Psoas muscle (tissue), 8 donors: ENCODE measurements around the gene OR7G3. TPM values are rescaled to one million over a fixed set of nuclear protein-coding genes. Genes with fewer than 3 reads are reported as not detected.

Experiments used
- ATAC-seq, 4 donors: fragments of 200-7000 bp; cut with Tn5 transposase; one replicate each; pipeline ENCODE4 v1.9.1; 2020; ENCODE audit warnings: moderate library complexity in 3 of 4, mild to moderate bottlenecking in 2 of 4
- DNase-seq, 2 donors: peaks; one replicate each; pipeline ENCODE4 v3.0.0-alpha.2; 2020
- H3K27ac ChIP-seq: fragments of 200-600 bp; one replicate; pipeline ENCODE4 v1.8.0; 2022
- H3K27me3 ChIP-seq, 3 donors: fragments of 200-600 bp in 1 of 3; one replicate each; pipeline versions ENCODE4 v1.6.1 to v1.8.0; 2013 to 2022; ENCODE audit warnings: low read length in 2 of 3, mild to moderate bottlenecking in 2 of 3, moderate library complexity in 1 of 3; ENCODE audit not compliant: insufficient read depth in 3 of 3
- H3K36me3 ChIP-seq, 2 donors: fragments of 200-600 bp in 1 of 2; one replicate each; pipeline versions ENCODE4 v1.6.1 to v1.8.0; 2013 to 2022; ENCODE audit warnings: low read depth in 1 of 2, mild to moderate bottlenecking in 1 of 2, moderate library complexity in 1 of 2; ENCODE audit not compliant: insufficient read depth in 1 of 2
- H3K4me1 ChIP-seq: fragments of 200-600 bp; one replicate; pipeline ENCODE4 v1.8.0; 2022
- H3K4me3 ChIP-seq: fragments of 200-600 bp; one replicate; pipeline ENCODE4 v1.8.0; 2022; ENCODE audit warnings: mild to moderate bottlenecking
- H3K9me3 ChIP-seq: fragments of 200-600 bp; one replicate; pipeline ENCODE4 v1.8.0; 2022
- WGBS, 3 donors: extraction: QIAGEN DNeasy Blood & Tissue Kit; methylation state at CpG; one replicate each; pipeline versions ENCODE4 v1.1.6 to v1.1.7; 2013; 5-methylcytosine and 5-hydroxymethylcytosine counted together
- intact Hi-C, 2 donors: fragments of 100-400 bp; cut with DNase I; formaldehyde crosslinking; loops; one replicate each; pipeline versions ENCODE4 v1.11.0 to v1.14.2; 2022
- polyA plus RNA-seq, 3 donors: library from polyadenylated mRNA; stranded (reverse); fragments of 200-250 nt; gene quantifications; one replicate each; pipeline ENCODE4 v1.2.3, GENCODE V29; 2013
- total RNA-seq, 4 donors: library from RNA; stranded (reverse); fragmentation: NEBNext Ultra II Directional in 2 of 4; extraction: Animal tissue kit (Norgen Biotek cat#: 25700) in 2 of 4; gene quantifications; one replicate each; pipeline versions ENCODE4 v1.2.1 to v1.2.4, GENCODE V29; 2021 to 2023
- TF ChIP-seq, protein P1 (sequence below): fragments of 200-600 bp; IDR thresholded peaks from one replicate; pipeline ENCODE4 v1.8.0; 2022; ENCODE audit warnings: antibody characterized with exemption
- donor health status: healthy with polysubstance abuse.
- donor health status: DM: no; HTN: no; CAD: no; lungs with moderate emphysema.
- donor health status: Bipolar disorder and iron deficiency.
- donor health status: healthy.
- donor health status: DM: yes; HTN: yes; CAD: no.
- donor health status: DM: no; HTN: no; CAD: no.
- donor health status: DM: no; HTN: no; CAD: no.
- donor health status: DM: yes; HTN: yes; CAD: no.

The OR7G3 gene
- total and polyA plus RNA-seq, 7 donors, result not detected

DNA sequence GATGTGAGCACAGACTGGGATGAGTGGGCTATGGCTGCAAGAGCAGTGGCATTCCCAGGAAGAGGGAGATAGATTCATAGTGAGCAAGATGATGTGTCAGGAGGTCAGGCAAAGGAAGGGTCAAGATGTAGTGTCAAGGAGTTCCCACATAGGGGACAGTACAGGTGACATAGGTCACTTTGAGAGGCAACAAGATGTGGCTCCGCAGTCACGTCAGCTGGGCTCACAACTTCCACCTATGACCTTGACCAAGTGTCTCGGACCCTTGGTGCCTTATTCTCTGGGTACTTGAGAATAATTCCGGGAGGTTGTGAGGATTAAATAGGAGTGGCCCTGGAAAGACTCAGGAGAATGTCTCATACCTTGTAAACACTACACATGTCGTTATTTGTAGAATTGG, 23.9 kb upstream of the OR7G3 start:
- ATAC-seq, result no peak
- H3K9me3 ChIP-seq, result peaks cover 21% of the 10 kb centered on the region
- H3K27me3 ChIP-seq, result no peaks in the 10 kb centered on the region
- no peak for DNase-seq
- TF ChIP-seq, protein P1, sequence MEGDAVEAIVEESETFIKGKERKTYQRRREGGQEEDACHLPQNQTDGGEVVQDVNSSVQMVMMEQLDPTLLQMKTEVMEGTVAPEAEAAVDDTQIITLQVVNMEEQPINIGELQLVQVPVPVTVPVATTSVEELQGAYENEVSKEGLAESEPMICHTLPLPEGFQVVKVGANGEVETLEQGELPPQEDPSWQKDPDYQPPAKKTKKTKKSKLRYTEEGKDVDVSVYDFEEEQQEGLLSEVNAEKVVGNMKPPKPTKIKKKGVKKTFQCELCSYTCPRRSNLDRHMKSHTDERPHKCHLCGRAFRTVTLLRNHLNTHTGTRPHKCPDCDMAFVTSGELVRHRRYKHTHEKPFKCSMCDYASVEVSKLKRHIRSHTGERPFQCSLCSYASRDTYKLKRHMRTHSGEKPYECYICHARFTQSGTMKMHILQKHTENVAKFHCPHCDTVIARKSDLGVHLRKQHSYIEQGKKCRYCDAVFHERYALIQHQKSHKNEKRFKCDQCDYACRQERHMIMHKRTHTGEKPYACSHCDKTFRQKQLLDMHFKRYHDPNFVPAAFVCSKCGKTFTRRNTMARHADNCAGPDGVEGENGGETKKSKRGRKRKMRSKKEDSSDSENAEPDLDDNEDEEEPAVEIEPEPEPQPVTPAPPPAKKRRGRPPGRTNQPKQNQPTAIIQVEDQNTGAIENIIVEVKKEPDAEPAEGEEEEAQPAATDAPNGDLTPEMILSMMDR, result no peak
- H3K4me3 ChIP-seq, result no peak overlapping the region
- no peaks in the 10 kb centered on the region for H3K4me1 ChIP-seq
- no peak overlapping the region for H3K27ac ChIP-seq
- 96 to 98% (median 97%) methylated on average over 5 of the region's 5 CpGs for WGBS, 3 donors
- peaks cover 0 to 17% of the 10 kb centered on the region in 2 donors for H3K36me3 ChIP-seq
- intact Hi-C loops, result no loop called here

DNA sequence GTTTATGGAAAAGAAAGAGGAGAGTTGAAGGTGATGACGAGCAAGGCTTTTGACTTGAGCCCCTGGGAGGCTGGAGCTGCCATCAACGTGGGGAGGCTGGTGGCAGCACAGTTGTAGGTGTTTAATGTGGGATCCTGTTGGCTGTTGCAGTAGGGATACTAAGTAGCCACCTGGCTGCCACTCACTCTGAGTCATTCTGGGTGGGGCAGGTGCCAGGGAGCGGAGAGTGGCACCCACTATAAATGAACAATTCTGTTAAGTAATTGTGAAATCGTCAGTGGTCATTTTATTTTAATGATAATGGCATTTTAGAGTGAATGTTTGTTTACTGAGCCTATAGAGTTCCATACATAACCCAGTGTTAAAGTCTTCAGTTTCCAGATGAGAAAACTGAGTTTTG, 23.2 kb upstream of the OR7G3 start:
- H3K36me3 ChIP-seq, result peaks cover 0 to 15% of the 10 kb centered on the region in 2 donors
- DNase-seq (no peak), ATAC-seq (peak in 1 of 4 donors; percentile 48)
- TF ChIP-seq, protein P1, result no peak
- H3K27ac ChIP-seq, result no peak overlapping the region
- no peaks in the 10 kb centered on the region for H3K4me1 ChIP-seq
- 89 to 94% (median 92%) methylated on average over 4 of the region's 4 CpGs for WGBS, 3 donors
- no peaks in the 10 kb centered on the region for H3K27me3 ChIP-seq
- H3K9me3 ChIP-seq, result peaks cover 25% of the 10 kb centered on the region
- H3K4me3 ChIP-seq, result no peak overlapping the region
- intact Hi-C loops, result no loop called here

DNA sequence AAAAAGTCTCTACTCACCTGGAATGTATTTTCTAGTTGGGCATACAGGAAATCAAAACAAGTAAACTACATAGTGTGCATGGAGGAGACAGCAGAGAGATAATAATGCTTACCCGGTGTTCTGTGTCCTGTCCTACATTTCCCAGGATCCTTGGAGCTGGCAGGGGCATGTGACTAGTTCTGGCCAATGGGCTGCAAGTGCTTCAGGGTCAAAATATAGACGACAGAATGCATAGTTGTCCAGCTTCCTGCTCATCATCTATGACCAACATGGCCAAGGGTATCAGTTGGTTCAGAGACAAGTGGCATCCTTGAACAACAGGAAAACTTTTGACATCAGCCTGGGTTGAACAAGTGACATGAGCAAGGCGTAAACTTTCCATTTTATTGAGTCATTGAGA, 21.9 kb upstream of the OR7G3 start:
- intact Hi-C loops, result no loop called here
- Histone ChIP-seq H3K27ac (no peak overlapping the region), H3K36me3 (peaks cover 0 to 15% of the 10 kb centered on the region in 2 donors), H3K9me3 (peaks cover 31% of the 10 kb centered on the region), H3K4me1 (no peaks in the 10 kb centered on the region), H3K27me3 (no peaks in the 10 kb centered on the region), H3K4me3 (no peak overlapping the region)
- TF ChIP-seq, protein P1, result no peak
- 93 to 99% (median 96%) methylated on average over 3 of the region's 3 CpGs for WGBS, 3 donors
- DNase-seq (no peak), ATAC-seq (no peak)

DNA sequence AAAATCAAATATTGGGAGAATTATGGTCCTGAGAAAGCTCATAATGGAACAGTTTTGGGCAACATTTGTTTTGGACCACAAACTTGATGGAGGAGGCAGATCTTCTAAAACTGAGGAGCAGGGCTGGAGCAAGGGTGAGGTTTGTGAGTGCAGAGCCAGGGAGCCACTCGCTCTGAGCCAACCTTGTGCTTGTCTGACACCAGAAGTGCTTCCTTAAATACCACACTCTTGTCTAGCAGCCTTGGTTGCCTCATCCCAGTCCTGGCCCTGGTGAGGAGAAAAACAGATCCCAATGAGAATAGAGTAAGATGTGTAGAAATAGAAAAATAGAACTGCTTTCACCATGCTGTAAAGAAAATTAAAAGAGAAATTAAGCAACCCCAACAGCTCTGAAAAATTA, 20.1 kb upstream of the OR7G3 start:
- intact Hi-C loops, result no loop called here

DNA sequence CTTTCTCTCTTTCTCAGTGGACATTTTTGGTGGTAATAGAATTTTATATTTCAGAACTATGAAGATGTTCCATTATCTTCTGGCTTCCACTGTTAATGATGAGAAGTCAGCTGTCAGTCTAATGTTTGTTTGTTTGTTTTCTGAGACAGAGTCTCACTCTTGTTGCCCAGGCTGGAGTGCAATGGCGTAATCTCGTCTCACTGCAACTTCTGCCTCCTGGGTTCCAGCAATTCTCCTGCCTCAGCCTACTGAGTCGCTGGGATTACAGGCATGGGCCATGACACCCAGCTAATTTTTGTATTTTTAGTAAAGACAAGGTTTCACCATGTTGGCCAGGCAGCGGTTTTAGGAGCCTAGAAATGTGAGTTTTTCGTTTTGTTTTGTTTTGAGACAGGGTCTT, 18.2 kb upstream of the OR7G3 start:
- ATAC-seq, result no peak
- TF ChIP-seq, protein P1, result no peak
- Histone ChIP-seq H3K27ac (no peak overlapping the region), H3K9me3 (peaks cover 22% of the 10 kb centered on the region), H3K4me3 (no peak overlapping the region), H3K27me3 (no peaks in the 10 kb centered on the region), H3K4me1 (peaks cover 24% of the 10 kb centered on the region), H3K36me3 (peaks cover 0 to 7% of the 10 kb centered on the region in 2 donors)
- WGBS, 3 donors, result 96 to 99% (median 98%) methylated on average over 5 of the region's 5 CpGs
- no peak for DNase-seq
- intact Hi-C loops, result no loop called here

More for the DNA sequence above, 20.1 kb upstream of the OR7G3 start:
- peaks cover 15% of the 10 kb centered on the region for H3K4me1 ChIP-seq
- H3K27me3 ChIP-seq, result no peaks in the 10 kb centered on the region
- TF ChIP-seq, protein P1, result no peak
- peaks cover 22% of the 10 kb centered on the region for H3K9me3 ChIP-seq
- H3K36me3 ChIP-seq, result peaks cover 0 to 2% of the 10 kb centered on the region in 2 donors
- WGBS, 3 donors, result 94 to 100% (median 96%) methylated on average over 1 of the region's 1 CpG
- DNase-seq (no peak), ATAC-seq (no peak)
- H3K4me3 ChIP-seq, result no peak overlapping the region
- H3K27ac ChIP-seq, result no peak overlapping the region
